Measurements from ENCODE around the gene RNU6-1. TPM values are rescaled to one million over a fixed set of nuclear protein-coding genes. Genes with fewer than 3 reads are reported as not detected.

The RNU6-1 gene
- total and polyA plus RNA-seq, 11 donors = not detected

GRCh38 chr15:67813104-67813634, 26.7 kb downstream of the RNU6-1 start:
- no peak overlapping the region for H3K27ac ChIP-seq
- 82 to 89% (median 86%) methylated on average over 3 of the region's 3 CpGs for WGBS, 4 donors
- H3K27me3 ChIP-seq = peaks cover 0 to 28% (median 8%) of the 10 kb centered on the region in 9 donors
- DNase-seq (no peak), ATAC-seq (no peak)
- peaks cover 0 to 15% (median 0%) of the 10 kb centered on the region in 12 donors for H3K9me3 ChIP-seq
- intact Hi-C loops (cut with DNase I) = no loop called here
- H3K4me1 ChIP-seq = no peaks in the 10 kb centered on the region
- H3K36me3 ChIP-seq = peaks cover 0 to 4% (median 0%) of the 10 kb centered on the region in 9 donors
- TF ChIP-seq CTCF (IDR thresholded peaks at IDR 0.05) (no peak), POLR2A (IDR thresholded peaks at IDR 0.05) (no peak)
- H3K4me3 ChIP-seq = no peak overlapping the region

DNA sequence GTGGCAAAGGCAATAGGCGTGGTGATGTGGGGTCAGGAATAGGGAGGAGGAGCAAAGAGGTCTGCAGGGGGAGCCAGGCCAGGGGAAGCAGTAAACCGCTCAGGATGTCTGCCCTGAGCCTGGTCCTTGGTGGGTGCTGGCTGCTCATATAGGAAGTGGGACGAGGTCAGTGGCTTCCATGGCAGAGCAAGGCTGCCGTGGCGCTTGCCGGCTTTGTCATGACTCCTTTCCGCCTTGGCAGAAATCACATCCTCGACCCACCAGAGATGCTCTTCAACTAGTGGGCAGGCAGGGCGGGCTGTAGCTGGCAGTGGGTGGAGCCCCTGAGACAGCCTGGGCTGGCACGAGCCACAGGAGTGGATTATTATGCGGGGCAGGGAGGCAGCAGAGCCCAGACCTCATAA, 27.6 kb downstream of the RNU6-1 start:
- Histone ChIP-seq H3K9me3 (peaks cover 0 to 15% (median 0%) of the 10 kb centered on the region in 12 donors), H3K36me3 (peaks cover 0 to 6% (median 0%) of the 10 kb centered on the region in 9 donors), H3K27ac (no peak overlapping the region), H3K4me1 (no peaks in the 10 kb centered on the region), H3K27me3 (peaks cover 0 to 19% (median 0%) of the 10 kb centered on the region in 9 donors), H3K4me3 (no peak overlapping the region)
- intact Hi-C loops (cut with DNase I) = no loop called here
- no peak for ATAC-seq
- no peak for DNase-seq
- TF ChIP-seq POLR2A (IDR thresholded peaks at IDR 0.05) (no peak), CTCF (IDR thresholded peaks at IDR 0.05) (no peak)
- whole genome bisulfite sequencing, 4 donors = 71 to 81% (median 79%) methylated on average over 11 of the region's 11 CpGs

- H3K27ac ChIP-seq = no peak overlapping the region
- DNase-seq = no peak
- no peak overlapping the region for H3K4me3 ChIP-seq
- peaks cover 0 to under 1% (median 0%) of the 10 kb centered on the region in 9 donors for H3K27me3 ChIP-seq
- WGBS, 4 donors = 91 to 94% (median 92%) methylated on average over 6 of the region's 6 CpGs
- H3K4me1 ChIP-seq = peaks cover 0 to 13% (median 0%) of the 10 kb centered on the region in 12 donors
- no peak for TF ChIP-seq CTCF (IDR thresholded peaks at IDR 0.05)
- no peak for TF ChIP-seq POLR2A (IDR thresholded peaks at IDR 0.05)
- H3K36me3 ChIP-seq = peaks cover 0 to 12% (median 0%) of the 10 kb centered on the region in 9 donors
- intact Hi-C loops (cut with DNase I) = no loop called here
- H3K9me3 ChIP-seq = no peaks in the 10 kb centered on the region
- no peak for ATAC-seq
Measured at GRCh38 chr15:67809866-67810265, 30.0 kb downstream of the RNU6-1 start.

DNA sequence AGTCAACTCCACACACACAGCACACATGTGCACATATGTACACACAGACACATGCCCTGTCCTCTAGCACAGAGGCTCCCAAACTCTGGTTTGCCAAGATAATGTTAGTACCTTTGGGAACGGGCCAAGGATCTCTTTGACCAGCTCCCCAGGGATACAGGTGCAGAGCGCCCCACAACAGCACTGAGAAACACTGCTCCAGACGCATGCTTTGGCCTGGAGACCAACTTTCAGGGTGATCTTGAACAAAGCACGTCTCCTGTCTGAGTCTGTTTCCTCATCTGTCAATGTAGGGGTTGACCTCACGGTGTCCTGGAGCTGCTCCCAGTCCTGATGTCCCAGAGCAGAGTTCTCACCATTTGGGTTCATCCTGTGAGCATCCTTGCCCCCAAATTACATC, 30.4 kb downstream of the RNU6-1 start:
- Histone ChIP-seq H3K9me3 (no peaks in the 10 kb centered on the region), H3K27me3 (no peaks in the 10 kb centered on the region), H3K4me3 (no peak overlapping the region), H3K36me3 (peaks cover 0 to 12% (median 0%) of the 10 kb centered on the region in 9 donors), H3K27ac (no peak overlapping the region), H3K4me1 (peaks cover 0 to 18% (median 0%) of the 10 kb centered on the region in 12 donors)
- DNase-seq = no peak
- no peak for ATAC-seq
- TF ChIP-seq CTCF (IDR thresholded peaks at IDR 0.05) (no peak), POLR2A (IDR thresholded peaks at IDR 0.05) (no peak)
- 94 to 98% (median 95%) methylated on average over 4 to 5 of the region's 5 CpGs for WGBS, 4 donors
- intact Hi-C loops (cut with DNase I) = no loop called here
